SK-N-SH (cell line): Measurements from ENCODE around the gene NUP35. TPM values are rescaled to one million over a fixed set of nuclear protein-coding genes. Genes with fewer than 3 reads are reported as not detected.

Experiments
- CTCF ChIA-PET: fragments of 300-600, 350-600 bp; formaldehyde crosslinking; extraction: SDS; loops from one replicate; lab custom pipeline; 2021; lab: Yijun Ruan, JAX
- POLR2A ChIA-PET: fragments of 350-600 bp; sonication (Branson Sonifier 250); formaldehyde crosslinking; extraction: SDS; loops from one replicate; lab custom pipeline; 2020; ENCODE audit warnings: antibody characterized with exemption, inconsistent platforms; lab: Yijun Ruan, JAX
- DNase-seq: peaks from one replicate; pipeline ENCODE4 v3.0.0; 2012
- H2AFZ ChIP-seq: fragments of 200-600 bp; sonication (generic); 2 replicates; pipeline ENCODE4 v1.8.1; 2016; ENCODE audit warnings: antibody characterized with exemption, mild to moderate bottlenecking, low read depth
- H3F3A ChIP-seq: fragments of 200-600 bp; sonication (generic); replicated peaks from 2 replicates; pipeline ENCODE3; 2016; ENCODE audit warnings: antibody characterized with exemption, mild to moderate bottlenecking; ENCODE audit not compliant: insufficient read depth
- H3K27ac ChIP-seq, 2 experiments: fragments of 200-500 bp in 1 of 2; fragments of 200-600 bp in 1 of 2; sonication (Bioruptor generic) in 1 of 2; sonication (generic), shearing (Covaris generic) in 1 of 2; 2 replicates each; pipeline versions ENCODE4 v1.5.1 to v1.6.1; 2014 to 2016; ENCODE audit warnings: low read depth in 2 of 2, inconsistent platforms in 1 of 2, low read length in 1 of 2, mild to moderate bottlenecking in 1 of 2, mixed read lengths in 1 of 2
- H3K27me3 ChIP-seq: fragments of 200-600 bp; sonication (generic), shearing (Covaris generic); 2 replicates; pipeline ENCODE4 v1.6.1; 2016; ENCODE audit warnings: mixed run types; ENCODE audit not compliant: insufficient read depth
- H3K36me3 ChIP-seq, 2 experiments: fragments of 200-500 bp in 1 of 2; fragments of 200-600 bp in 1 of 2; sonication (Bioruptor generic) in 1 of 2; sonication (generic) in 1 of 2; replicated peaks in 1 of 2; 2 replicates each; pipeline versions ENCODE3 to v1.5.1; 2014 to 2016; ENCODE audit warnings: low read length in 1 of 2, mild to moderate bottlenecking in 1 of 2; ENCODE audit not compliant: insufficient read depth in 2 of 2, control insufficient read depth in 1 of 2
- H3K4me1 ChIP-seq, 2 experiments: fragments of 200-500 bp in 1 of 2; fragments of 200-600 bp in 1 of 2; sonication (Bioruptor generic) in 1 of 2; sonication (generic), shearing (Covaris generic) in 1 of 2; 2 replicates each; pipeline versions ENCODE4 v1.5.1 to v1.6.1; 2014 to 2016; ENCODE audit warnings: low read depth in 1 of 2, low read length in 1 of 2, mixed run types in 1 of 2; ENCODE audit not compliant: insufficient read depth in 2 of 2, control insufficient read depth in 1 of 2
- H3K4me2 ChIP-seq: fragments of 200-600 bp; sonication (generic), shearing (Covaris generic); 2 replicates; pipeline ENCODE4 v1.6.1; 2017; ENCODE audit warnings: mixed run types
- H3K4me3 ChIP-seq, 2 experiments: fragments of 200-500 bp in 1 of 2; fragments of 200-600 bp in 1 of 2; sonication (Bioruptor generic) in 1 of 2; sonication (generic), shearing (Covaris generic) in 1 of 2; 2 replicates each; pipeline versions ENCODE4 v1.5.1 to v1.8.1; 2014 to 2016; ENCODE audit warnings: low read depth in 2 of 2, inconsistent platforms in 1 of 2, low read length in 1 of 2, mild to moderate bottlenecking in 1 of 2, mixed read lengths in 1 of 2, moderate library complexity in 1 of 2
- H3K79me2 ChIP-seq: fragments of 200-600 bp; sonication (generic); 2 replicates; pipeline ENCODE4 v1.8.1; 2017; ENCODE audit warnings: mild to moderate bottlenecking; ENCODE audit not compliant: insufficient read depth
- H3K9ac ChIP-seq: fragments of 200-600 bp; sonication (generic); 2 replicates; pipeline ENCODE4 v1.6.1; 2017; ENCODE audit warnings: mixed run types
- H3K9me2 ChIP-seq: fragments of 200-600 bp; sonication (generic); 2 replicates; pipeline ENCODE4 v1.6.1; 2017; ENCODE audit warnings: mixed run types
- H3K9me3 ChIP-seq: fragments of 200-600 bp; sonication (generic); 2 replicates; pipeline ENCODE4 v1.6.1; 2017; ENCODE audit warnings: mixed run types, mild to moderate bottlenecking, moderate library complexity
- H4K20me1 ChIP-seq: fragments of 200-600 bp; sonication (generic); 2 replicates; pipeline ENCODE4 v1.6.1; 2017; ENCODE audit warnings: mild to moderate bottlenecking, mixed run types; ENCODE audit not compliant: insufficient read depth
- CTCF ChIP-seq: fragments of 200-600 bp; sonication (generic); IDR thresholded peaks from 2 replicates; pipeline ENCODE4 v1.6.1; 2017; ENCODE audit warnings: antibody characterized with exemption, mild to moderate bottlenecking, moderate library complexity
- EP300 ChIP-seq, 2 experiments: IDR thresholded peaks; 2 replicates each; pipeline versions ENCODE4 v1.4.0 to v1.6.1; 2012; ENCODE audit warnings: borderline replicate concordance in 1 of 2, low read depth in 1 of 2, low read length in 1 of 2
- FOSL2 ChIP-seq: IDR thresholded peaks from 2 replicates; pipeline ENCODE4 v1.4.0; 2012; ENCODE audit warnings: low read depth, mild to moderate bottlenecking, moderate library complexity, borderline replicate concordance
- FOXJ3 ChIP-seq: sonication (generic); formaldehyde crosslinking; IDR thresholded peaks from 2 replicates; pipeline ENCODE4 v1.5.1; 2020; ENCODE audit warnings: mild to moderate bottlenecking, missing genetic modification reagents
- IRF3 ChIP-seq: fragments of 150-350 bp; IDR thresholded peaks from 2 replicates; pipeline ENCODE4 v1.6.1; 2016; ENCODE audit warnings: mild to moderate bottlenecking, low read depth, low read length
- MAX ChIP-seq: IDR thresholded peaks from 2 replicates; pipeline ENCODE4 v1.4.0; 2012; ENCODE audit warnings: low read depth
- MEF2A ChIP-seq: IDR thresholded peaks from 2 replicates; pipeline ENCODE4 v1.4.0; 2012; ENCODE audit warnings: low read depth, borderline replicate concordance
- PBX3 ChIP-seq: IDR thresholded peaks from 2 replicates; pipeline ENCODE4; 2012
- RAD21 ChIP-seq: IDR thresholded peaks from 2 replicates; pipeline ENCODE4 v1.6.1; 2012; ENCODE audit warnings: mild to moderate bottlenecking, low read length
- RCOR1 ChIP-seq: fragments of 150-350 bp; IDR thresholded peaks from 2 replicates; pipeline ENCODE4 v1.6.1; 2017; ENCODE audit warnings: antibody characterized with exemption, low read length
- REST ChIP-seq: IDR thresholded peaks from 2 replicates; pipeline ENCODE4 v1.6.1; 2012; ENCODE audit warnings: mild to moderate bottlenecking, low read depth, low read length, moderate library complexity
- RFX5 ChIP-seq: IDR thresholded peaks from 2 replicates; pipeline ENCODE4 v1.6.1; 2012; ENCODE audit warnings: mild to moderate bottlenecking, improper control_type of control experiment, low read length
- RXRA ChIP-seq: IDR thresholded peaks from 2 replicates; pipeline ENCODE4 v1.4.0; 2012; ENCODE audit warnings: low read depth, mild to moderate bottlenecking, borderline replicate concordance
- SMC3 ChIP-seq: IDR thresholded peaks from 2 replicates; pipeline ENCODE4 v1.6.1; 2012; ENCODE audit warnings: low read depth, low read length, improper control_type of control experiment
- TEAD4 ChIP-seq: IDR thresholded peaks from 2 replicates; pipeline ENCODE4 v1.4.0; 2012; ENCODE audit warnings: mild to moderate bottlenecking, borderline replicate concordance; ENCODE audit not compliant: insufficient read depth
- USF1 ChIP-seq: IDR thresholded peaks from 2 replicates; pipeline ENCODE4 v1.4.0; 2012; ENCODE audit warnings: low read depth, borderline replicate concordance
- USF2 ChIP-seq: fragments of 150-350 bp; IDR thresholded peaks from 2 replicates; pipeline ENCODE4 v1.6.1; 2017; ENCODE audit warnings: antibody characterized with exemption, low read length, low read depth, borderline replicate concordance
- YY1 ChIP-seq: IDR thresholded peaks from 2 replicates; pipeline ENCODE4 v1.4.0; 2012; ENCODE audit warnings: low read depth, mild to moderate bottlenecking
- ZBTB33 ChIP-seq: IDR thresholded peaks from 2 replicates; pipeline ENCODE4 v1.4.0; 2012; ENCODE audit warnings: low read depth, borderline replicate concordance
- WGBS: methylation state at CpG from one replicate; pipeline ENCODE4 v1.1.6; 2017; ENCODE audit warnings: low lambda C conversion rate; 5-methylcytosine and 5-hydroxymethylcytosine counted together
- polyA plus RNA-seq, 3 experiments: library from polyadenylated mRNA; depleted of rRNA; stranded (reverse); fragments of >200 nt; gene quantifications; 2 replicates each; pipeline ENCODE4 v1.2.3, GENCODE V29; 2012

Gene NUP35
- polyA plus RNA-seq, 1 of the 3 experiments (the other 2 are of a cell fraction): 9.1 TPM

- no peak overlapping the region for H3K27ac ChIP-seq
- CTCF ChIA-PET: no interaction called here
- WGBS: 48% methylated on average over 1 of the region's 1 CpG
Measured at GRCh38 chr2:183186296-183186695, 62.1 kb downstream of the NUP35 start.

More at GRCh38 chr2:183186296-183186695, 62.1 kb downstream of the NUP35 start:
- Histone ChIP-seq H3K36me3 (peaks cover 20 to 35% of the 10 kb centered on the region in 2 experiments), H3K4me1 (no peaks in the 10 kb centered on the region), H4K20me1 (no peaks in the 10 kb centered on the region), H3K27me3 (no peaks in the 10 kb centered on the region), H3K9ac (no peak overlapping the region), H3F3A (no peaks in the 10 kb centered on the region), H3K4me2 (no peak overlapping the region), H3K79me2 (peaks cover 11% of the 10 kb centered on the region; the same call in 1 of the 2 replicates), H3K9me2 (no peaks in the 10 kb centered on the region), H3K4me3 (no peak overlapping the region), H2AFZ (no peak overlapping the region), H3K9me3 (0 out of 2 replicates have a peak, but pooled peaks cover 7% of the 10 kb centered on the region)
- no peak for DNase-seq
- POLR2A ChIA-PET: no interaction called here
- TF ChIP-seq USF2: no peak
- TF ChIP-seq PBX3: no peak
- TF ChIP-seq USF1: no peak
- TF ChIP-seq RXRA: no peak
- TF ChIP-seq YY1: no peak
- no peak for TF ChIP-seq RCOR1
- TF ChIP-seq RAD21: no peak
- TF ChIP-seq SMC3: no peak
- TF ChIP-seq RFX5: no peak
- TF ChIP-seq MEF2A: no peak
- no peak for TF ChIP-seq EP300 (IDR thresholded peaks at IDR 0.05; ENCODE audit: borderline replicate concordance in 1 of 2, low read depth in 1 of 2, low read length in 1 of 2)
- TF ChIP-seq MAX: no peak
- TF ChIP-seq ZBTB33: no peak
- no peak for TF ChIP-seq IRF3
- no peak for TF ChIP-seq FOXJ3 (CRISPR knock-in tag)
- no peak for TF ChIP-seq REST
- TF ChIP-seq CTCF: no peak
- no peak for TF ChIP-seq TEAD4
- TF ChIP-seq FOSL2: no peak
